Ovary (tissue), 3 donors: ENCODE data around the gene STK33.

Source experiments
- EP300 ChIP-seq: sonication (generic); formaldehyde crosslinking; IDR thresholded peaks from one replicate; pipeline ENCODE4 v1.6.1; 2017; ENCODE audit warnings: antibody characterized with exemption
- POLR2A ChIP-seq: fragments of 450-650 bp; IDR thresholded peaks from one replicate; pipeline ENCODE4 v1.6.1; 2017; ENCODE audit warnings: antibody characterized with exemption, mild to moderate bottlenecking, moderate library complexity
- TF ChIP-seq, protein P1 (sequence below), 3 donors: fragments of 450-650 bp in 2 of 3; fragments of 200-600 bp in 1 of 3; IDR thresholded peaks; one replicate each; pipeline versions ENCODE4 v1.5.1 to v1.8.0; 2016 to 2022; ENCODE audit warnings: antibody characterized with exemption in 3 of 3, mild to moderate bottlenecking in 1 of 3
- donor health status: DM: no; HTN: no; CAD: no.

DNA sequence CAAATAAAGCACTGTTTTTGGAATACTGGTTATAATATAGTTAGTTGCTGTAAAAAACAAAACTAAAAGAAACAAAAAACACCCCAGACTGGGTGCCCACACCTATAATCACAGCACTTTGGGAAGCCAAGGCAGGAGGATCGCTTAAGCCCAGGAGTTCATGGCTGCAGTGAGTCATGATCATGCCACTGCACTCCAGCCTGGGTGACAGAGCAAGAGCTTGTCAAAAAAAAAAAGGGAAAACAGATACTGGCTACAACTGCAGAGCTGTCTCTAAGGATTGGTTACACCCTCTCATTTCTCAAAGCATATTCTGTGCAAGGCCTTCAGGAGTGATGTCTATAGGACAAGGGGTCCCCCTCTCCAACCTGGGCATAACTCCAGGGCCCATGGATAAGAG lies 14.6 kb upstream of the STK33 start:
- TF ChIP-seq, protein P1, sequence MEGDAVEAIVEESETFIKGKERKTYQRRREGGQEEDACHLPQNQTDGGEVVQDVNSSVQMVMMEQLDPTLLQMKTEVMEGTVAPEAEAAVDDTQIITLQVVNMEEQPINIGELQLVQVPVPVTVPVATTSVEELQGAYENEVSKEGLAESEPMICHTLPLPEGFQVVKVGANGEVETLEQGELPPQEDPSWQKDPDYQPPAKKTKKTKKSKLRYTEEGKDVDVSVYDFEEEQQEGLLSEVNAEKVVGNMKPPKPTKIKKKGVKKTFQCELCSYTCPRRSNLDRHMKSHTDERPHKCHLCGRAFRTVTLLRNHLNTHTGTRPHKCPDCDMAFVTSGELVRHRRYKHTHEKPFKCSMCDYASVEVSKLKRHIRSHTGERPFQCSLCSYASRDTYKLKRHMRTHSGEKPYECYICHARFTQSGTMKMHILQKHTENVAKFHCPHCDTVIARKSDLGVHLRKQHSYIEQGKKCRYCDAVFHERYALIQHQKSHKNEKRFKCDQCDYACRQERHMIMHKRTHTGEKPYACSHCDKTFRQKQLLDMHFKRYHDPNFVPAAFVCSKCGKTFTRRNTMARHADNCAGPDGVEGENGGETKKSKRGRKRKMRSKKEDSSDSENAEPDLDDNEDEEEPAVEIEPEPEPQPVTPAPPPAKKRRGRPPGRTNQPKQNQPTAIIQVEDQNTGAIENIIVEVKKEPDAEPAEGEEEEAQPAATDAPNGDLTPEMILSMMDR (IDR thresholded peaks at IDR 0.05) = no peak
- TF ChIP-seq POLR2A = no peak
- TF ChIP-seq EP300 = no peak
